Neutrophil (primary cell): Measurements from ENCODE around the gene UGT1A4.

Experiments used
- H3K27ac ChIP-seq: fragments of 200-600 bp; sonication (generic); 2 replicates; pipeline ENCODE4 v1.5.1; 2016; ENCODE audit warnings: mild to moderate bottlenecking, moderate library complexity
- H3K27me3 ChIP-seq: fragments of 200-600 bp; sonication (generic); 2 replicates; pipeline ENCODE4 v1.6.0; 2016; ENCODE audit warnings: mild to moderate bottlenecking
- H3K36me3 ChIP-seq: fragments of 200-600 bp; sonication (generic); 2 replicates; pipeline ENCODE4 v1.5.1; 2017
- H3K4me1 ChIP-seq, 2 experiments: fragments of 200-600 bp in 1 of 2; sonication (generic) in 1 of 2; 1 replicate in 1 of 2; 2 replicates in 1 of 2; pipeline versions ENCODE4 v1.5.1 to v1.6.1; 2013 to 2016; ENCODE audit warnings: low read depth in 1 of 2, low read length in 1 of 2, mild to moderate bottlenecking in 1 of 2, moderate library complexity in 1 of 2; ENCODE audit not compliant: control insufficient read depth in 1 of 2, insufficient read depth in 1 of 2
- H3K4me3 ChIP-seq, 2 experiments: fragments of 200-600 bp in 1 of 2; sonication (generic) in 1 of 2; 1 replicate in 1 of 2; 2 replicates in 1 of 2; pipeline ENCODE4 v1.5.1; 2013 to 2016; ENCODE audit warnings: low read depth in 1 of 2, low read length in 1 of 2, mild to moderate bottlenecking in 1 of 2, moderate library complexity in 1 of 2
- H3K9me3 ChIP-seq: fragments of 200-600 bp; sonication (generic); 2 replicates; pipeline ENCODE4 v1.5.1; 2016
- CTCF ChIP-seq: fragments of 200-600 bp; sonication (generic); IDR thresholded peaks from 2 replicates; pipeline ENCODE4 v1.5.1; 2016; ENCODE audit warnings: antibody characterized with exemption

Gene UGT1A4

GRCh38 chr2:233691443-233692433, 26.8 kb upstream of the UGT1A4 start:
- Histone ChIP-seq H3K4me3 (no peak overlapping the region), H3K4me1 (no peaks in the 10 kb centered on the region), H3K27ac (no peak overlapping the region), H3K9me3 (no peaks in the 10 kb centered on the region), H3K27me3 (peaks cover 1% of the 10 kb centered on the region), H3K36me3 (no peaks in the 10 kb centered on the region)
- TF ChIP-seq CTCF = no peak

- no peak for TF ChIP-seq CTCF
- Histone ChIP-seq H3K4me3 (no peak within 1 kb of the TSS), H3K27ac (no peak within 1 kb of the TSS), H3K27me3 (no peaks in the 10 kb centered on the region), H3K4me1 (no peaks in the 10 kb centered on the region), H3K36me3 (no peaks in the 10 kb centered on the region), H3K9me3 (no peaks in the 10 kb centered on the region)
Measured at GRCh38 chr2:233692648-233693047, 25.9 kb upstream of the UGT1A4 start, which contains the start of gene UGT1A6. Gene UGT1A6, plus strand, starts transcription at chr2:233692890. Its CDS starts 115 bp downstream, at chr2:233693005.

- Histone ChIP-seq H3K4me3 (no peak overlapping the region), H3K36me3 (no peaks in the 10 kb centered on the region), H3K9me3 (no peaks in the 10 kb centered on the region), H3K27me3 (no peaks in the 10 kb centered on the region), H3K27ac (no peak overlapping the region), H3K4me1 (no peaks in the 10 kb centered on the region)
- TF ChIP-seq CTCF = no peak
Measured at GRCh38 chr2:233693963-233694362, 24.6 kb upstream of the UGT1A4 start.

GRCh38 chr2:233698740-233699139, 19.8 kb upstream of the UGT1A4 start:
- Histone ChIP-seq H3K27ac (no peak overlapping the region), H3K9me3 (no peaks in the 10 kb centered on the region), H3K36me3 (no peaks in the 10 kb centered on the region), H3K4me3 (no peak overlapping the region), H3K4me1 (no peaks in the 10 kb centered on the region), H3K27me3 (no peaks in the 10 kb centered on the region)
- TF ChIP-seq CTCF = no peak

- Histone ChIP-seq H3K4me1 (no peaks in the 10 kb centered on the region), H3K27me3 (no peaks in the 10 kb centered on the region), H3K27ac (no peak overlapping the region), H3K4me3 (no peak overlapping the region), H3K36me3 (no peaks in the 10 kb centered on the region), H3K9me3 (no peaks in the 10 kb centered on the region)
- no peak for TF ChIP-seq CTCF
Measured at GRCh38 chr2:233699424-233700027, 19.0 kb upstream of the UGT1A4 start.
